GM12878 (cell line): ENCODE results near the gene TTC39B. TPM values are rescaled to one million over a fixed set of nuclear protein-coding genes. Genes with fewer than 3 reads are reported as not detected.

Source experiments
- ATAC-seq: fragments of 200-7000 bp; cut with Tn5 transposase; 3 replicates; pipeline ENCODE4 v1.9.1; 2020; ENCODE audit warnings: mild to moderate bottlenecking, moderate library complexity
- BruUV-seq: library from RNA; stranded (reverse); fragments of 400-500 nt; replicated peaks from 2 replicates; lab custom pipeline; 2021; lab: Mats Ljungman, UMichigan
- CTCF ChIA-PET: fragments of 300-600 bp; sonication (Branson Sonifier 250); formaldehyde crosslinking; extraction: SDS; loops from one replicate; lab custom pipeline; 2021; ENCODE audit warnings: inconsistent platforms; lab: Yijun Ruan, JAX
- POLR2A ChIA-PET: fragments of 350-600 bp; formaldehyde crosslinking; extraction: SDS; loops from one replicate; lab custom pipeline; 2021; ENCODE audit warnings: inconsistent platforms; lab: Charles Lee
- RAD21 ChIA-PET: fragments of 300-600 bp; sonication (Branson Sonifier 250); formaldehyde crosslinking; loops from one replicate; lab custom pipeline; 2023; ENCODE audit warnings: antibody characterized with exemption; ENCODE audit not compliant: unreplicated experiment; lab: Charles Lee
- SMC1A ChIA-PET: fragments of 300-600 bp; sonication (Branson Sonifier 250); formaldehyde crosslinking; loops from one replicate; lab custom pipeline; 2023; ENCODE audit not compliant: unreplicated experiment, uncharacterized antibody; lab: Charles Lee
- DNase-seq: peaks from one replicate; pipeline ENCODE4 v3.0.0-alpha.2; 2011; ENCODE audit warnings: low read depth, low spot score
- FAIRE-seq: peaks from 3 replicates; lab custom pipeline; 2011; peaks lifted over from hg19 to GRCh38; lab: Jason Lieb, UNC
- H2AFZ ChIP-seq: 2 replicates; pipeline ENCODE4 v1.6.0; 2011; ENCODE audit warnings: low read depth, low read length, control low read depth; ENCODE audit not compliant: control insufficient read depth
- H3K27ac ChIP-seq: 2 replicates; pipeline ENCODE4 v1.5.1; 2011; ENCODE audit warnings: control low read depth; ENCODE audit not compliant: control insufficient read depth, insufficient read depth
- H3K27me3 ChIP-seq, 2 experiments: replicated peaks in 1 of 2; 2 replicates each; pipeline versions ENCODE4 v1.6.0 to v1.6.1; 2011; ENCODE audit warnings: low read length in 1 of 2; ENCODE audit not compliant: control insufficient read depth in 2 of 2, insufficient read depth in 2 of 2
- H3K36me3 ChIP-seq, 2 experiments: 2 replicates each; pipeline ENCODE4 v1.5.1; 2011; ENCODE audit warnings: low read length in 1 of 2; ENCODE audit not compliant: control insufficient read depth in 2 of 2, insufficient read depth in 2 of 2
- H3K4me1 ChIP-seq: 2 replicates; pipeline ENCODE4 v1.6.1; 2011; ENCODE audit warnings: mild to moderate bottlenecking, low read length, moderate library complexity, mixed read lengths; ENCODE audit not compliant: control insufficient read depth, insufficient read depth
- H3K4me2 ChIP-seq: 2 replicates; pipeline ENCODE4 v1.6.0; 2011; ENCODE audit warnings: control low read depth; ENCODE audit not compliant: control insufficient read depth, insufficient read depth
- H3K4me3 ChIP-seq: fragments of 200-600 bp; sonication (generic); 2 replicates; pipeline ENCODE4 v1.5.1; 2016
- H3K79me2 ChIP-seq: 2 replicates; pipeline ENCODE4 v1.6.0; 2011; ENCODE audit warnings: low read length; ENCODE audit not compliant: control insufficient read depth, insufficient read depth
- H3K9ac ChIP-seq: 2 replicates; pipeline ENCODE4 v1.8.0; 2011; ENCODE audit warnings: low read length, control low read depth, mixed read lengths; ENCODE audit not compliant: control insufficient read depth, insufficient read depth
- H3K9me3 ChIP-seq: replicated peaks from 3 replicates; pipeline ENCODE4 v1.5.1; 2011; ENCODE audit warnings: mild to moderate bottlenecking, low read length; ENCODE audit not compliant: control insufficient read depth, insufficient read depth
- H4K20me1 ChIP-seq: 2 replicates; pipeline ENCODE4 v1.6.0; 2011; ENCODE audit not compliant: control insufficient read depth, insufficient read depth
- BCL11A ChIP-seq: IDR thresholded peaks from 2 replicates; pipeline ENCODE4 v1.6.1; 2011; ENCODE audit warnings: low read depth, low read length
- CBX5 ChIP-seq: sonication (generic); IDR thresholded peaks from 2 replicates; pipeline ENCODE4 v1.6.1; 2016; ENCODE audit warnings: low read depth, moderate library complexity, mild to moderate bottlenecking, inconsistent platforms
- GABPA ChIP-seq: IDR thresholded peaks from 2 replicates; pipeline ENCODE4 v1.6.1; 2014; ENCODE audit warnings: antibody characterized with exemption, low read depth, mild to moderate bottlenecking, inconsistent platforms
- HDGF ChIP-seq: fragments of 450-650 bp; IDR thresholded peaks from 2 replicates; pipeline ENCODE4 v1.6.1; 2016; ENCODE audit warnings: antibody characterized with exemption
- NRF1 ChIP-seq: conservative IDR thresholded peaks from 2 replicates; pipeline ENCODE4 v1.6.1; 2011; ENCODE audit warnings: mild to moderate bottlenecking, low read depth, low read length, improper control_type of control experiment
- SREBF2 ChIP-seq: IDR thresholded peaks from 2 replicates; pipeline ENCODE4 v1.6.1; 2012; ENCODE audit warnings: mild to moderate bottlenecking, low read length
- WGBS: methylation state at CpG from one replicate; pipeline ENCODE4 v1.1.6; 2016; ENCODE audit warnings: low lambda C conversion rate; ENCODE audit not compliant: insufficient replicate concordance, insufficient coverage; ENCODE audit errors: missing lambda C conversion rate; 5-methylcytosine and 5-hydroxymethylcytosine counted together
- in situ Hi-C: fragments of 300-500 bp; cut with MboI; formaldehyde crosslinking; loops from 9 replicates; pipeline ENCODE4 v1.14.3; 2018; ENCODE audit warnings: mixed read lengths
- intact Hi-C: fragments of 100-400 bp; cut with micrococcal nuclease; formaldehyde crosslinking; loops from one replicate; pipeline ENCODE4 v1.14.2; 2022; ENCODE audit not compliant: unreplicated experiment
- polyA plus RNA-seq, 11 experiments: library from polyadenylated mRNA; depleted of rRNA in 4 of 11; unstranded in 6 of 11; stranded (reverse) in 5 of 11; fragments of >200 nt; fragmentation: Nextera tagmentation in 4 of 11; fragmentation: Illumina TruSeq in 1 of 11; extraction: Ambion mirVana in 4 of 11; extraction: Trizol in 1 of 11; gene quantifications; 1 replicate in 1 of 11; 2 replicates in 10 of 11; pipeline versions ENCODE4 v1.2.1 to v1.2.3, GENCODE V29; 2011 to 2016; ENCODE audit warnings: inconsistent platforms in 2 of 11, missing spikeins in 2 of 11, low read depth in 1 of 11
- small RNA-seq: library from RNA; depleted of rRNA; stranded (forward); fragments of <200 nt; gene quantifications from one replicate; pipeline ENCODE3, GENCODE V24; 2014
- total RNA-seq, 4 experiments: library from RNA; depleted of rRNA in 3 of 4; stranded (reverse); fragments of >200 nt in 3 of 4; fragmentation: Illumina TruSeq in 1 of 4; extraction: Trizol in 1 of 4; gene quantifications; 2 replicates each; pipeline versions ENCODE4 v1.2.1 to v1.2.3, GENCODE V29; 2013 to 2021
- TF ChIP-seq, protein P1 (sequence below): IDR thresholded peaks from 2 replicates; pipeline ENCODE4 v1.6.1; 2012; ENCODE audit warnings: low read length, inconsistent platforms
- TF ChIP-seq, protein P2 (sequence below): fragments of 150-350 bp; IDR thresholded peaks from 2 replicates; pipeline ENCODE4 v1.6.1; 2014; ENCODE audit warnings: mild to moderate bottlenecking, low read depth, low read length

The TTC39B gene
- total and polyA plus RNA-seq, 10 of the 15 experiments (the other 5 are each of a cell fraction or from before 2014, with no cell fraction given): 0.68 to 2.5 (median 1.5) TPM

DNA sequence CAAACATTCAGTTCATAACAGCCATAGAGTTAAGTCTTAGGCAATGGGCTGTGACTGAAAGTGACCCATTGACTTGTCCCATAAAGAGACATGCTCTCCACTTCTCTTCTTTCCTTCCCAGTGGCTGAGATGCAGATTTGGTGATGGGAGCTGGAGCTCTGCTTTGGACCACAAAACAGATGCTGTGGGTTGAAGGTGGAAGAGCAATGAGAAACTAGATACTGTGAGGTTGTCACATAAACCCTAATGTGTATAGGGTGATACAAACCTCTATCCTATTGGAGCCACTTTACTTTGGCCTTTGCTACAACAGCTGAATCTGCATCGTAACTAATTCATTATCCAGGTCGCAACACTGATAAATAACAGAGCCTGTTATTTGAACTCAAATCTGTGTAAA lies 192.0 kb downstream of the TTC39B start:
- DNase-seq (no peak), ATAC-seq (no peak), FAIRE-seq (no peak)
- BruUV-seq: no TSS peak
- intact Hi-C loops: no loop called here
- Histone ChIP-seq H3K36me3 (no peaks in the 10 kb centered on the region), H4K20me1 (no peaks in the 10 kb centered on the region), H3K9me3 (no peaks in the 10 kb centered on the region), H3K9ac (no peak overlapping the region), H3K4me3 (no peak overlapping the region), H2AFZ (no peak overlapping the region), H3K4me1 (no peaks in the 10 kb centered on the region), H3K4me2 (no peak overlapping the region), H3K27ac (no peak overlapping the region), H3K27me3 (no peaks in the 10 kb centered on the region; a peak in 1 of 4 replicates), H3K79me2 (no peaks in the 10 kb centered on the region)
- RAD21 ChIA-PET: no interaction called here
- 0% methylated on average over 2 of the region's 2 CpGs for WGBS
- TF ChIP-seq, protein P1, sequence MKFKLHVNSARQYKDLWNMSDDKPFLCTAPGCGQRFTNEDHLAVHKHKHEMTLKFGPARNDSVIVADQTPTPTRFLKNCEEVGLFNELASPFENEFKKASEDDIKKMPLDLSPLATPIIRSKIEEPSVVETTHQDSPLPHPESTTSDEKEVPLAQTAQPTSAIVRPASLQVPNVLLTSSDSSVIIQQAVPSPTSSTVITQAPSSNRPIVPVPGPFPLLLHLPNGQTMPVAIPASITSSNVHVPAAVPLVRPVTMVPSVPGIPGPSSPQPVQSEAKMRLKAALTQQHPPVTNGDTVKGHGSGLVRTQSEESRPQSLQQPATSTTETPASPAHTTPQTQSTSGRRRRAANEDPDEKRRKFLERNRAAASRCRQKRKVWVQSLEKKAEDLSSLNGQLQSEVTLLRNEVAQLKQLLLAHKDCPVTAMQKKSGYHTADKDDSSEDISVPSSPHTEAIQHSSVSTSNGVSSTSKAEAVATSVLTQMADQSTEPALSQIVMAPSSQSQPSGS: no peak
- no peak for TF ChIP-seq HDGF
- TF ChIP-seq GABPA: no peak
- TF ChIP-seq BCL11A: no peak
- TF ChIP-seq, protein P2, sequence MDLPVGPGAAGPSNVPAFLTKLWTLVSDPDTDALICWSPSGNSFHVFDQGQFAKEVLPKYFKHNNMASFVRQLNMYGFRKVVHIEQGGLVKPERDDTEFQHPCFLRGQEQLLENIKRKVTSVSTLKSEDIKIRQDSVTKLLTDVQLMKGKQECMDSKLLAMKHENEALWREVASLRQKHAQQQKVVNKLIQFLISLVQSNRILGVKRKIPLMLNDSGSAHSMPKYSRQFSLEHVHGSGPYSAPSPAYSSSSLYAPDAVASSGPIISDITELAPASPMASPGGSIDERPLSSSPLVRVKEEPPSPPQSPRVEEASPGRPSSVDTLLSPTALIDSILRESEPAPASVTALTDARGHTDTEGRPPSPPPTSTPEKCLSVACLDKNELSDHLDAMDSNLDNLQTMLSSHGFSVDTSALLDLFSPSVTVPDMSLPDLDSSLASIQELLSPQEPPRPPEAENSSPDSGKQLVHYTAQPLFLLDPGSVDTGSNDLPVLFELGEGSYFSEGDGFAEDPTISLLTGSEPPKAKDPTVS: no peak
- TF ChIP-seq NRF1: no peak
- TF ChIP-seq SREBF2: no peak
- no peak for TF ChIP-seq CBX5
- POLR2A ChIA-PET: no interaction called here
- CTCF ChIA-PET: interaction anchor here (0.6 to 1.5 kb wide), 2 partner anchors 23 to 95 kb away, joined by 3 read pairs; no protein-coding TSS in a partner anchor
- in situ Hi-C loops: no loop called here
- SMC1A ChIA-PET: no interaction called here

Small RNA genes within 50 kb of the gene (small RNA-seq; reads per million reads assigned to genes)
- not detected for gene RNU6-559P

Other genes starting within 250 kb of the TTC39B start
- gene SNAPC3, start 115.7 kb upstream of the TTC39B start, total RNA-seq (2014; rRNA removed): 24.2 and 30.1 TPM in 2 replicates
- 27.8 and 28.4 TPM in 2 replicates for gene SNAPC3, start 115.7 kb upstream of the TTC39B start, total RNA-seq (2014; rRNA removed; fragmentation: Illumina TruSeq; extraction: Trizol)
- gene SNAPC3, start 115.7 kb upstream of the TTC39B start, total RNA-seq (2021): 19.4 and 24.4 TPM in 2 replicates
- 47.4 and 67.3 TPM in 2 replicates for gene SNAPC3, start 115.7 kb upstream of the TTC39B start, polyA plus RNA-seq (2011; rRNA removed)
- gene SNAPC3, start 115.7 kb upstream of the TTC39B start, polyA plus RNA-seq (2014; fragmentation: Illumina TruSeq; extraction: Trizol): 30.4 and 37.0 TPM in 2 replicates
- 1 to 10 TPM; 5.7 to 7.4 TPM for gene SNAPC3, start 115.7 kb upstream of the TTC39B start, polyA plus RNA-seq (2014; fragmentation: Nextera tagmentation; extraction: Ambion mirVana)
- 17.4 and 22.1 TPM in 2 replicates for gene SNAPC3, start 115.7 kb upstream of the TTC39B start, polyA plus RNA-seq (2014; rRNA removed)
- 10 to 100 TPM; 25.1 to 28.0 TPM for gene SNAPC3, start 115.7 kb upstream of the TTC39B start, polyA plus RNA-seq (2016; fragmentation: Nextera tagmentation; extraction: Ambion mirVana)
- gene PSIP1, start 203.8 kb upstream of the TTC39B start, total RNA-seq (2014; rRNA removed): 130 and 159 TPM in 2 replicates
- 286 and 301 TPM in 2 replicates for gene PSIP1, start 203.8 kb upstream of the TTC39B start, total RNA-seq (2014; rRNA removed; fragmentation: Illumina TruSeq; extraction: Trizol)
- gene PSIP1, start 203.8 kb upstream of the TTC39B start, total RNA-seq (2021): 181 and 186 TPM in 2 replicates
- 179 and 352 TPM in 2 replicates for gene PSIP1, start 203.8 kb upstream of the TTC39B start, polyA plus RNA-seq (2011; rRNA removed)
- gene PSIP1, start 203.8 kb upstream of the TTC39B start, polyA plus RNA-seq (2014; fragmentation: Illumina TruSeq; extraction: Trizol): 295 and 442 TPM in 2 replicates
- 100 to 1,000 TPM in 1 of 2 experiments, 10 to 100 TPM in 1; 75.5 to 115 TPM for gene PSIP1, start 203.8 kb upstream of the TTC39B start, polyA plus RNA-seq (2014; fragmentation: Nextera tagmentation; extraction: Ambion mirVana)
- 125 and 166 TPM in 2 replicates for gene PSIP1, start 203.8 kb upstream of the TTC39B start, polyA plus RNA-seq (2014; rRNA removed)
- gene PSIP1, start 203.8 kb upstream of the TTC39B start, polyA plus RNA-seq (2016; fragmentation: Nextera tagmentation; extraction: Ambion mirVana): 100 to 1,000 TPM; 100 to 299 TPM
- 2.0 and 3.5 TPM in 2 replicates for gene CCDC171, start 245.8 kb upstream of the TTC39B start, total RNA-seq (2014; rRNA removed)
- 6.0 and 7.2 TPM in 2 replicates for gene CCDC171, start 245.8 kb upstream of the TTC39B start, total RNA-seq (2014; rRNA removed; fragmentation: Illumina TruSeq; extraction: Trizol)
- 2.1 and 4.0 TPM in 2 replicates for gene CCDC171, start 245.8 kb upstream of the TTC39B start, total RNA-seq (2021)
- 3.0 and 3.9 TPM in 2 replicates for gene CCDC171, start 245.8 kb upstream of the TTC39B start, polyA plus RNA-seq (2011; rRNA removed)
- 2.4 and 2.6 TPM in 2 replicates for gene CCDC171, start 245.8 kb upstream of the TTC39B start, polyA plus RNA-seq (2014; fragmentation: Illumina TruSeq; extraction: Trizol)
- 1 to 10 TPM in 1 of 2 experiments, under 1 TPM in 1; 1.00 to 1.1 TPM for gene CCDC171, start 245.8 kb upstream of the TTC39B start, polyA plus RNA-seq (2014; fragmentation: Nextera tagmentation; extraction: Ambion mirVana)
- gene CCDC171, start 245.8 kb upstream of the TTC39B start, polyA plus RNA-seq (2014; rRNA removed): 1.4 and 2.6 TPM in 2 replicates
- gene CCDC171, start 245.8 kb upstream of the TTC39B start, polyA plus RNA-seq (2016; fragmentation: Nextera tagmentation; extraction: Ambion mirVana): 1 to 10 TPM; 2.9 to 3.8 TPM